HEK293 (cell line): ENCODE results near the gene HOXB8.

ENCODE experiments used
- CTCF ChIA-PET: fragments of 350-600 bp; formaldehyde crosslinking; extraction: SDS; loops from one replicate; lab custom pipeline; 2021; ENCODE audit warnings: antibody characterized with exemption; lab: Yijun Ruan, JAX
- POLR2A ChIA-PET: fragments of 300-600 bp; formaldehyde crosslinking; extraction: SDS; loops from one replicate; lab custom pipeline; 2020; ENCODE audit warnings: antibody characterized with exemption, inconsistent platforms; lab: Yijun Ruan, JAX
- H3K27ac ChIP-seq: fragments of 200-500 bp; sonication (Bioruptor generic); 2 replicates; pipeline ENCODE4 v1.5.1; 2014; ENCODE audit warnings: low read depth, low read length, control low read depth, inconsistent platforms; ENCODE audit errors: extremely low read depth
- H3K36me3 ChIP-seq, 2 experiments: fragments of 200-500 bp in 1 of 2; sonication (Bioruptor generic) in 1 of 2; 1 replicate in 1 of 2; 2 replicates in 1 of 2; pipeline ENCODE4 v1.5.1; 2014 to 2017; ENCODE audit warnings: inconsistent platforms in 2 of 2, low read length in 2 of 2; ENCODE audit not compliant: control insufficient read depth in 2 of 2, insufficient read depth in 1 of 2
- H3K4me1 ChIP-seq: fragments of 200-500 bp; sonication (Bioruptor generic); 2 replicates; pipeline ENCODE4 v1.5.1; 2014; ENCODE audit warnings: mild to moderate bottlenecking, low read length, inconsistent platforms; ENCODE audit not compliant: control insufficient read depth, insufficient read depth
- H3K4me3 ChIP-seq: 2 replicates; pipeline ENCODE4 v1.5.1; 2011; ENCODE audit warnings: low read depth, mild to moderate bottlenecking, control low read depth, low read length, moderate library complexity
- H3K9me3 ChIP-seq: fragments of 200-500 bp; sonication (Bioruptor generic); 2 replicates; pipeline ENCODE4 v1.5.1; 2014; ENCODE audit warnings: low read depth, low read length, inconsistent platforms; ENCODE audit not compliant: control insufficient read depth, insufficient read depth
- GLIS1 ChIP-seq: fragments of 450-650 bp; formaldehyde crosslinking; IDR thresholded peaks from 2 replicates; pipeline ENCODE4 v1.5.1; 2016; ENCODE audit warnings: missing biosample characterization, missing genetic modification characterization
- HOXD13 ChIP-seq: sonication (generic); formaldehyde crosslinking; IDR thresholded peaks from 2 replicates; pipeline ENCODE4 v1.8.0; 2022; ENCODE audit warnings: missing genetic modification reagents, borderline replicate concordance
- IKZF3 ChIP-seq: fragments of 450-650 bp; IDR thresholded peaks from 2 replicates; pipeline ENCODE4 v1.5.0; 2018; ENCODE audit warnings: missing biosample characterization, mild to moderate bottlenecking, missing genetic modification characterization, moderate library complexity
- MEIS1 ChIP-seq: sonication (generic); formaldehyde crosslinking; IDR thresholded peaks from 2 replicates; pipeline ENCODE4 v1.8.1; 2022; ENCODE audit warnings: missing genetic modification reagents, mild to moderate bottlenecking, borderline replicate concordance
- MZF1 ChIP-seq: fragments of 450-650 bp; formaldehyde crosslinking; IDR thresholded peaks from 2 replicates; pipeline ENCODE4 v1.5.1; 2017; ENCODE audit warnings: missing biosample characterization, missing genetic modification characterization, borderline replicate concordance
- OSR2 ChIP-seq: fragments of 450-650 bp; formaldehyde crosslinking; IDR thresholded peaks from 2 replicates; pipeline ENCODE4 v1.5.1; 2016; ENCODE audit warnings: missing biosample characterization, missing genetic modification characterization
- TRIM28 ChIP-seq: IDR thresholded peaks from 2 replicates; pipeline ENCODE4 v1.6.1; 2011; ENCODE audit warnings: low read length, control low read depth, borderline replicate concordance
- TSHZ1 ChIP-seq: fragments of 450-650 bp; formaldehyde crosslinking; IDR thresholded peaks from 2 replicates; pipeline ENCODE4 v1.5.1; 2016; ENCODE audit warnings: missing biosample characterization, missing genetic modification characterization, borderline replicate concordance
- WT1 ChIP-seq: fragments of 450-650 bp; formaldehyde crosslinking; IDR thresholded peaks from 2 replicates; pipeline ENCODE4 v1.5.1; 2016; ENCODE audit warnings: missing biosample characterization, missing genetic modification characterization
- ZBTB48 ChIP-seq: fragments of 450-650 bp; formaldehyde crosslinking; IDR thresholded peaks from 2 replicates; pipeline ENCODE4 v1.5.1; 2016; ENCODE audit warnings: missing biosample characterization, missing genetic modification characterization
- ZBTB8A ChIP-seq: fragments of 450-650 bp; formaldehyde crosslinking; IDR thresholded peaks from 2 replicates; pipeline ENCODE4 v1.5.1; 2016; ENCODE audit warnings: missing biosample characterization, missing genetic modification characterization
- ZNF10 ChIP-seq: fragments of 450-650 bp; formaldehyde crosslinking; IDR thresholded peaks from 2 replicates; pipeline ENCODE4 v1.5.1; 2017; ENCODE audit warnings: missing biosample characterization, missing genetic modification characterization
- ZNF114 ChIP-seq: fragments of 450-650 bp; formaldehyde crosslinking; IDR thresholded peaks from 2 replicates; pipeline ENCODE4 v1.5.0; 2017; ENCODE audit warnings: missing biosample characterization, missing genetic modification characterization
- ZNF121 ChIP-seq: fragments of 450-650 bp; formaldehyde crosslinking; IDR thresholded peaks from 2 replicates; pipeline ENCODE4 v1.5.1; 2016; ENCODE audit warnings: missing biosample characterization, missing genetic modification characterization
- ZNF146 ChIP-seq: fragments of 450-650 bp; formaldehyde crosslinking; IDR thresholded peaks from 2 replicates; pipeline ENCODE4 v1.5.1; 2016; ENCODE audit warnings: missing biosample characterization, missing genetic modification characterization
- ZNF221 ChIP-seq: fragments of 450-650 bp; formaldehyde crosslinking; IDR thresholded peaks from 2 replicates; pipeline ENCODE4 v1.5.1; 2017; ENCODE audit warnings: missing biosample characterization, missing genetic modification characterization, borderline replicate concordance
- ZNF24 ChIP-seq: fragments of 450-650 bp; formaldehyde crosslinking; IDR thresholded peaks from 2 replicates; pipeline ENCODE4 v1.5.1; 2016; ENCODE audit warnings: missing biosample characterization, missing genetic modification characterization
- ZNF324 ChIP-seq: fragments of 450-650 bp; formaldehyde crosslinking; IDR thresholded peaks from 2 replicates; pipeline ENCODE4 v1.5.1; 2016; ENCODE audit warnings: missing biosample characterization, missing genetic modification characterization
- ZNF341 ChIP-seq: fragments of 450-650 bp; formaldehyde crosslinking; IDR thresholded peaks from 2 replicates; pipeline ENCODE4; 2016; ENCODE audit warnings: low read depth, missing biosample characterization, missing genetic modification characterization
- ZNF423 ChIP-seq: fragments of 450-650 bp; formaldehyde crosslinking; IDR thresholded peaks from 2 replicates; pipeline ENCODE4 v1.5.1; 2016; ENCODE audit warnings: missing biosample characterization, missing genetic modification characterization
- ZNF501 ChIP-seq: fragments of 450-650 bp; formaldehyde crosslinking; IDR thresholded peaks from 2 replicates; pipeline ENCODE4 v1.5.1; 2016; ENCODE audit warnings: missing biosample characterization, missing genetic modification characterization
- ZNF558 ChIP-seq: fragments of 450-650 bp; formaldehyde crosslinking; IDR thresholded peaks from 2 replicates; pipeline ENCODE4 v1.5.1; 2016; ENCODE audit warnings: missing biosample characterization, missing genetic modification characterization
- ZNF639 ChIP-seq: fragments of 450-650 bp; formaldehyde crosslinking; IDR thresholded peaks from 2 replicates; pipeline ENCODE4 v1.5.1; 2016; ENCODE audit warnings: missing biosample characterization, missing genetic modification characterization
- ZNF645 ChIP-seq: fragments of 450-650 bp; formaldehyde crosslinking; IDR thresholded peaks from 2 replicates; pipeline ENCODE4; 2016; ENCODE audit warnings: missing biosample characterization, missing genetic modification characterization
- ZNF76 ChIP-seq: fragments of 450-650 bp; formaldehyde crosslinking; IDR thresholded peaks from 2 replicates; pipeline ENCODE4; 2016; ENCODE audit warnings: low read depth, missing biosample characterization, missing genetic modification characterization, borderline replicate concordance
- ZXDB ChIP-seq: fragments of 450-650 bp; formaldehyde crosslinking; IDR thresholded peaks from 2 replicates; pipeline ENCODE4 v1.5.1; 2016; ENCODE audit warnings: missing biosample characterization, missing genetic modification characterization

The HOXB8 gene

GRCh38 chr17:48571826-48572417, 43.2 kb downstream of the HOXB8 start:
- CTCF ChIA-PET: no interaction called here
- no peaks in the 10 kb centered on the region for H3K9me3 ChIP-seq
- TF ChIP-seq ZNF114 (tag by site-specific recombination) (no peak), IKZF3 (tag by site-specific recombination) (0 out of 2 replicates have a peak, but pooled peaks have one; percentile 11), ZNF146 (tag by site-specific recombination) (no peak), ZNF558 (tag by site-specific recombination) (no peak), ZNF221 (tag by site-specific recombination) (no peak), ZNF341 (tag by site-specific recombination) (peak; percentile 69), ZBTB8A (tag by site-specific recombination) (0 out of 2 replicates have a peak, but pooled peaks have one; percentile 25)
- POLR2A ChIA-PET: no interaction called here
- peaks cover 99% of the 10 kb centered on the region for H3K4me1 ChIP-seq
- H3K36me3 ChIP-seq: peaks cover 8 to 39% of the 10 kb centered on the region in 2 experiments
- no peak overlapping the region for H3K4me3 ChIP-seq
- H3K27ac ChIP-seq: peak overlapping the region; percentile 93

GRCh38 chr17:48571024-48571818, 43.9 kb downstream of the HOXB8 start:
- Histone ChIP-seq H3K9me3 (no peaks in the 10 kb centered on the region), H3K4me1 (peaks cover 100% of the 10 kb centered on the region), H3K27ac (peak overlapping the region; percentile 93), H3K36me3 (peaks cover 8 to 45% of the 10 kb centered on the region in 2 experiments), H3K4me3 (no peak overlapping the region)
- ChIA-PET CTCF (interaction anchor here (0.5 kb wide), 1 partner anchor 83 kb away, joined by 7 read pairs; no protein-coding TSS in a partner anchor), POLR2A (interaction anchor here (1.0 kb wide), 1 partner anchor 91 kb away, joined by 3 read pairs; no protein-coding TSS in a partner anchor)
- TF ChIP-seq WT1 (tag by site-specific recombination): peak; percentile 83
- TF ChIP-seq ZNF423 (tag by site-specific recombination): 0 out of 2 replicates have a peak, but pooled peaks have one; percentile 56
- peak; percentile 26 for TF ChIP-seq ZNF24 (tag by site-specific recombination)
- TF ChIP-seq IKZF3 (tag by site-specific recombination): peak; percentile 99
- TF ChIP-seq OSR2 (tag by site-specific recombination): peak; percentile 76
- TF ChIP-seq ZNF76 (tag by site-specific recombination): peak; percentile 42; the same call in 1 of the 2 replicates
- TF ChIP-seq TRIM28: 0 out of 2 replicates have a peak, but pooled peaks have one; percentile 28
- no peak for TF ChIP-seq ZNF324
- no peak for TF ChIP-seq MEIS1 (CRISPR knock-in tag)
- peak; percentile 94 for TF ChIP-seq ZNF341 (tag by site-specific recombination)
- TF ChIP-seq TSHZ1 (tag by site-specific recombination): peak; percentile 94
- 0 out of 2 replicates have a peak, but pooled peaks have one; percentile 4 for TF ChIP-seq MZF1 (tag by site-specific recombination)
- TF ChIP-seq ZXDB (tag by site-specific recombination): peak; percentile 90
- 0 out of 2 replicates have a peak, but pooled peaks have one; percentile 55 for TF ChIP-seq ZNF501
- TF ChIP-seq ZNF645: 0 out of 2 replicates have a peak, but pooled peaks have one; percentile 73
- no peak for TF ChIP-seq HOXD13 (CRISPR knock-in tag)
- TF ChIP-seq ZNF121: peak; percentile 34; the same call in 1 of the 2 replicates
- TF ChIP-seq ZNF10 (tag by site-specific recombination): 0 out of 2 replicates have a peak, but pooled peaks have one; percentile 32
- TF ChIP-seq ZBTB48 (tag by site-specific recombination): peak; percentile 62; the same call in 1 of the 2 replicates
- TF ChIP-seq GLIS1 (tag by site-specific recombination): peak; percentile 84
- peak; percentile 59; the same call in 1 of the 2 replicates for TF ChIP-seq ZNF639 (tag by site-specific recombination)
